H1 (cell line): ENCODE measurements around the gene GPER1. TPM values are rescaled to one million over a fixed set of nuclear protein-coding genes. Genes with fewer than 3 reads are reported as not detected.

Experiments
- KDM4A ChIP-seq: IDR thresholded peaks from one replicate; pipeline ENCODE4 v1.7.1; 2012; ENCODE audit warnings: low read depth, mild to moderate bottlenecking, moderate library complexity, low read length, inconsistent platforms; ENCODE audit not compliant: severe bottlenecking
- MAFK ChIP-seq: IDR thresholded peaks from 2 replicates; pipeline ENCODE4 v1.6.1; 2012; ENCODE audit warnings: low read depth, mild to moderate bottlenecking, improper control_type of control experiment, low read length
- ZNF274 ChIP-seq: IDR thresholded peaks from 2 replicates; pipeline ENCODE4 v1.7.0; 2012; ENCODE audit warnings: low read length, borderline replicate concordance; ENCODE audit errors: extremely low read depth
- polyA plus RNA-seq, 7 experiments: library from polyadenylated mRNA; depleted of rRNA in 3 of 7; stranded (reverse) in 5 of 7; unstranded in 2 of 7; fragments of >200 nt in 5 of 7; fragments of 200-250 nt in 2 of 7; gene quantifications; 1 replicate in 5 of 7; 2 replicates in 1 of 7; 4 replicates in 1 of 7; pipeline versions ENCODE4 v1.2.1 to v1.2.3, GENCODE V29; 2011 to 2013; ENCODE audit warnings: missing spikeins in 2 of 7, mixed read lengths in 2 of 7
- total RNA-seq: library from RNA; stranded (reverse); fragmentation: NEBNext Ultra II Directional; extraction: Animal tissue kit (Norgen Biotek cat#: 25700); gene quantifications from 2 replicates; pipeline ENCODE4 v1.2.1, GENCODE V29; 2021

Gene GPER1
- total and polyA plus RNA-seq, 2 of the 8 experiments (the other 6 are each of a cell fraction or from before 2014, with no cell fraction given): 0.24 to 0.47 TPM

GRCh38 chr7:1058311-1058710, 29.6 kb upstream of the GPER1 start (continued):
- TF ChIP-seq MAFK (no peak), KDM4A (no peak), ZNF274 (no peak)
- TF ChIP-seq, all 59 proteins: peak for 0
